GM19452 (cell line): ENCODE measurements around the gene FAF2.
"Not testable (repeated sequence)": the region's sequence is repeated elsewhere in the genome, so short reads cannot be mapped to it uniquely, and the experiment has no call there.

ENCODE experiments used
- ATAC-seq: cut with Tn5 transposase; IDR thresholded peaks from one replicate; pipeline ENCODE4 v1.9.1; 2021; ENCODE audit not compliant: unreplicated experiment

Gene FAF2

GRCh38 chr5:176541338-176542134 is 93.4 kb downstream of the FAF2 start:
- ATAC-seq = no peak

- ATAC-seq = no peak
Measured at GRCh38 chr5:176542135-176542595, 94.0 kb downstream of the FAF2 start.

GRCh38 chr5:176542596-176543427 is 94.6 kb downstream of the FAF2 start:
- ATAC-seq = peak; percentile 45

GRCh38 chr5:176543428-176544182 is 95.4 kb downstream of the FAF2 start:
- ATAC-seq = peak; percentile 70

GRCh38 chr5:176545388-176545736 is 97.2 kb downstream of the FAF2 start:
- ATAC-seq = no peak

GRCh38 chr5:176545737-176546509 is 97.7 kb downstream of the FAF2 start:
- no peak for ATAC-seq

- ATAC-seq = no peak
Measured at GRCh38 chr5:176547802-176548201, 99.6 kb downstream of the FAF2 start.

GRCh38 chr5:176548967-176549444 is 100.8 kb downstream of the FAF2 start, which contains the start of gene CDHR2:
Gene CDHR2, plus strand, starts transcription at chr5:176549342. Its CDS starts 16,011 bp downstream, at chr5:176565353.
- no peak for ATAC-seq

- no peak for ATAC-seq
Measured at GRCh38 chr5:176549871-176550270, 101.7 kb downstream of the FAF2 start.

- ATAC-seq = no peak
Measured at GRCh38 chr5:176550275-176550831, 102.2 kb downstream of the FAF2 start.

- not testable (repeated sequence) for ATAC-seq
Measured at GRCh38 chr5:176550937-176551336, 102.8 kb downstream of the FAF2 start.

- ATAC-seq = no peak
Measured at GRCh38 chr5:176552332-176552869, 104.2 kb downstream of the FAF2 start.

- ATAC-seq = no peak
Measured at GRCh38 chr5:176553260-176554085, 105.3 kb downstream of the FAF2 start.

- ATAC-seq = no peak
Measured at GRCh38 chr5:176557846-176558245, 109.7 kb downstream of the FAF2 start.
